ENCODE measurements around the gene KAZN. TPM values are rescaled to one million over a fixed set of nuclear protein-coding genes. Genes with fewer than 3 reads are reported as not detected.

The KAZN gene
- polyA plus RNA-seq, 2 of the 4 experiments (the other 2 are of a cell fraction) = 1.3 to 1.9 TPM

DNA sequence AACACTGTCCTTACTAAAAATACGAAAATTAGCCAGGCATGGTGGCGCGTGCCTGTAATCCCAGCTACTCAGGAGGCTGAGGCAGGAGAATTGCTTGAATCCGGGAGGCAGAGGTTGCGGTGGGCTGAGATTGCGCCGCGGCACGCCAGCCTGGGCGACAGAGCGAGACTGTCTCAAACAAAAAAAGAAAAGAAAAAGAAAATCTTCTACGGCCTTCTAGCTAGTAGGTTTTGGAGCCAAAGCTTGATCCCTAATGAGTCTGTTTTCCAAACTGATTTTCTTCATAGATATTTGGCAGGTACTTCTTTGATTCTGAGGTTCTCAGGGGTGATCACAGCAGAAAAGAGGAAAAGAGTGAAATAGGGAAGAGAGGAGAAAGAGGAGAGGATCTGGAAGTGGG, 372.7 kb downstream of the KAZN start (continued):
- TF ChIP-seq, protein P1, sequence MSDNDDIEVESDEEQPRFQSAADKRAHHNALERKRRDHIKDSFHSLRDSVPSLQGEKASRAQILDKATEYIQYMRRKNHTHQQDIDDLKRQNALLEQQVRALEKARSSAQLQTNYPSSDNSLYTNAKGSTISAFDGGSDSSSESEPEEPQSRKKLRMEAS (IDR thresholded peaks at IDR 0.05) = no peak

DNA sequence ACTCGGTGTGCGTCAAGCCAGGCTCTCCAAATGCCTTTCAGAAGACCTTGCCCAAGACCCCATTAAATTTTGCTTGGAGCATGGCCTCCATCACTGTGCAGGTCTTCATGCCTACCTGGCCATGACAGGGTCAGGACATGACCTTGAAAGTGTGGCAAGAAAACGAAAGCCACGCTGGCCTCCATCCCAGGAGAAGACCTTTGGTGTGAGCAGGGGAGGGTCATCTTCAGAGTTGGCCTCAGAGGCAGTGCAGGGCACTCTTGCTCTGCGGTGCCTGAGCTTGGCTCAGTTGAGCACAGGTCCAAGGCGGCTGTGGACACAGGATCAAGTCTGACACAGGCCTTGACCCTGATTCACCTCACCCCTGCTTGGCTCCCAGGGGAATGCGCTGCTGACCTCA, 373.6 kb downstream of the KAZN start:
- DNase-seq (ENCODE audit: low read depth in 1 of 2, low spot score in 1 of 2) (no peak), ATAC-seq (no peak), FAIRE-seq (no peak)
- Histone ChIP-seq H3K27ac (no peak overlapping the region), H3K4me1 (0 out of 3 replicates have a peak, but pooled peaks cover 4% of the 10 kb centered on the region), H3K4me2 (no peak overlapping the region), H3K4me3 (no peak overlapping the region), H3K9me3 (no peaks in the 10 kb centered on the region)
- 94% methylated on average over 4 of the region's 7 CpGs for WGBS (ENCODE audit: missing lambda C conversion rate)
- no peak for TF ChIP-seq CBX8 (IDR thresholded peaks at IDR 0.05)
- ChIA-PET POLR2A (no interaction called here), CTCF (no interaction called here)

DNA sequence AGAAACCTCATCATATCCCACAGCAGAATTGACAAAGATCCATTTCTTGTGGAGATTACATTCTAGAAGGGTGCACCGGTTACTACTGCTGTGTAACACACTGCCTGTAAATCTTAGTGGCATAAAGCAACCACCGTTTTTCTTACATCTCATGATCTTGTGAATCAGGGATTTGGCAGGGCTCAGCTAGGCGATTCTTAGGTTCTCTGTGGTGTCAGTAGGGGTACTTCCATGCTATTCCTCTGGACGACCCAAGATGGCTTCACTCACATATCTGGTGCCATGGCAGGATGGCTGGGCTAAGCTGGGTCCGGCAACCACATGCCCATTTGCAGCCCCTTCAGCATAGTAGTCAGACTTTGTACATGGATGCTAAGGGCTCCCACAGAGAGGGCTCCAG, 375.3 kb downstream of the KAZN start:
- FAIRE-seq = no peak
- H3K4me3 ChIP-seq = no peak overlapping the region
- no peak for DNase-seq (ENCODE audit: low read depth in 1 of 2, low spot score in 1 of 2)
- 0 out of 3 replicates have a peak, but pooled peaks cover 4% of the 10 kb centered on the region for H3K4me1 ChIP-seq
- no peaks in the 10 kb centered on the region for H3K9me3 ChIP-seq
- POLR2A ChIA-PET = no interaction called here
- WGBS (ENCODE audit: missing lambda C conversion rate) = 75% methylated on average over 5 of the region's 5 CpGs
- H3K4me2 ChIP-seq = no peak overlapping the region
- TF ChIP-seq JUNB (IDR thresholded peaks at IDR 0.05) (no peak), CBX8 (IDR thresholded peaks at IDR 0.05) (no peak), FOSL2 (IDR thresholded peaks at IDR 0.05) (no peak), FOSL2 (CRISPR knock-in tag; IDR thresholded peaks at IDR 0.05) (no peak), TP53 (CRISPR knock-in tag; IDR thresholded peaks at IDR 0.05) (no peak), RCOR1 (IDR thresholded peaks at IDR 0.05; ENCODE audit: low read depth, low read length) (no peak), ZFP36 (IDR thresholded peaks at IDR 0.05; ENCODE audit: borderline replicate concordance, partially characterized antibody) (no peak), CEBPB (IDR thresholded peaks at IDR 0.05) (no peak), JUN (IDR thresholded peaks at IDR 0.05) (no peak), ZNF302 (CRISPR knock-in tag; IDR thresholded peaks at IDR 0.05) (no peak), SREBF2 (IDR thresholded peaks at IDR 0.05) (no peak)
- TF ChIP-seq, protein P2, sequence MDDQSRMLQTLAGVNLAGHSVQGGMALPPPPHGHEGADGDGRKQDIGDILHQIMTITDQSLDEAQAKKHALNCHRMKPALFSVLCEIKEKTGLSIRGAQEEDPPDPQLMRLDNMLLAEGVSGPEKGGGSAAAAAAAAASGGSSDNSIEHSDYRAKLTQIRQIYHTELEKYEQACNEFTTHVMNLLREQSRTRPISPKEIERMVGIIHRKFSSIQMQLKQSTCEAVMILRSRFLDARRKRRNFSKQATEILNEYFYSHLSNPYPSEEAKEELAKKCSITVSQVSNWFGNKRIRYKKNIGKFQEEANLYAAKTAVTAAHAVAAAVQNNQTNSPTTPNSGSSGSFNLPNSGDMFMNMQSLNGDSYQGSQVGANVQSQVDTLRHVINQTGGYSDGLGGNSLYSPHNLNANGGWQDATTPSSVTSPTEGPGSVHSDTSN (IDR thresholded peaks at IDR 0.05) = no peak
- TF ChIP-seq, protein P1 (IDR thresholded peaks at IDR 0.05) = no peak
- TF ChIP-seq, protein P3, sequence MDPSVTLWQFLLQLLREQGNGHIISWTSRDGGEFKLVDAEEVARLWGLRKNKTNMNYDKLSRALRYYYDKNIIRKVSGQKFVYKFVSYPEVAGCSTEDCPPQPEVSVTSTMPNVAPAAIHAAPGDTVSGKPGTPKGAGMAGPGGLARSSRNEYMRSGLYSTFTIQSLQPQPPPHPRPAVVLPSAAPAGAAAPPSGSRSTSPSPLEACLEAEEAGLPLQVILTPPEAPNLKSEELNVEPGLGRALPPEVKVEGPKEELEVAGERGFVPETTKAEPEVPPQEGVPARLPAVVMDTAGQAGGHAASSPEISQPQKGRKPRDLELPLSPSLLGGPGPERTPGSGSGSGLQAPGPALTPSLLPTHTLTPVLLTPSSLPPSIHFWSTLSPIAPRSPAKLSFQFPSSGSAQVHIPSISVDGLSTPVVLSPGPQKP (IDR thresholded peaks at IDR 0.05; ENCODE audit: low read depth, low read length) = no peak
- TF ChIP-seq, protein P4, sequence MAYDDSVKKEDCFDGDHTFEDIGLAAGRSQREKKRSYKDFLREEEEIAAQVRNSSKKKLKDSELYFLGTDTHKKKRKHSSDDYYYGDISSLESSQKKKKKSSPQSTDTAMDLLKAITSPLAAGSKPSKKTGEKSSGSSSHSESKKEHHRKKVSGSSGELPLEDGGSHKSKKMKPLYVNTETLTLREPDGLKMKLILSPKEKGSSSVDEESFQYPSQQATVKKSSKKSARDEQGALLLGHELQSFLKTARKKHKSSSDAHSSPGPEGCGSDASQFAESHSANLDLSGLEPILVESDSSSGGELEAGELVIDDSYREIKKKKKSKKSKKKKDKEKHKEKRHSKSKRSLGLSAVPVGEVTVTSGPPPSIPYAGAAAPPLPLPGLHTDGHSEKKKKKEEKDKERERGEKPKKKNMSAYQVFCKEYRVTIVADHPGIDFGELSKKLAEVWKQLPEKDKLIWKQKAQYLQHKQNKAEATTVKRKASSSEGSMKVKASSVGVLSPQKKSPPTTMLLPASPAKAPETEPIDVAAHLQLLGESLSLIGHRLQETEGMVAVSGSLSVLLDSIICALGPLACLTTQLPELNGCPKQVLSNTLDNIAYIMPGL (CRISPR knock-in tag; IDR thresholded peaks at IDR 0.05; ENCODE audit: borderline replicate concordance) = no peak
- CTCF ChIA-PET = no interaction called here
- ATAC-seq = no peak
- H3K27ac ChIP-seq = no peak overlapping the region

DNA sequence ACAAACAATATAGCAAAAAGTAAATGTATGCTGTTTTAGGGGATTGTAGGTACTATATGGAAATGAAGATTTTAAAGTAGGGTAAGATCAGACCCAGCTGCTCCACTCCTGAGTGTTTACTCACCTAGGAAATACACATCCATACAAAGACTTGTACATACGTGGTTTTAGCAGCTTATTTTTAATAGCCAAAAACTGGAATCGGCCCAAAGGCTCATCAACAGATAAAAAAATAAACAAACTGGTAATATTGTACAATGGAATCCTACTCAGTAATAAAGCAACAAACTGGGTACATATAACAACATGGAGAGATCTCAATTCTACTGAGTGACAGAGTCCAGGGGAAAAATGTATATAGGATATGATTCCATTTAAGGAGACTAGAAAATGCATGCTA, 375.9 kb downstream of the KAZN start:
- Histone ChIP-seq H3K9me3 (no peaks in the 10 kb centered on the region), H3K4me2 (no peak overlapping the region), H3K4me1 (0 out of 3 replicates have a peak, but pooled peaks cover 4% of the 10 kb centered on the region), H3K4me3 (no peak overlapping the region), H3K27ac (no peak overlapping the region)
- WGBS (ENCODE audit: missing lambda C conversion rate) = 64% methylated on average over 2 of the region's 2 CpGs
- ATAC-seq (no peak), DNase-seq (ENCODE audit: low read depth in 1 of 2, low spot score in 1 of 2) (no peak), FAIRE-seq (no peak)
- no peak for TF ChIP-seq RAD21 (conservative IDR thresholded peaks at IDR 0.05 in 1 of 2, IDR thresholded peaks at IDR 0.05 in 1 of 2)
- TF ChIP-seq EP300 (IDR thresholded peaks at IDR 0.05) = no peak
- TF ChIP-seq ZFP36 (IDR thresholded peaks at IDR 0.05; ENCODE audit: borderline replicate concordance, partially characterized antibody) = no peak
- no peak for TF ChIP-seq PHF8 (IDR thresholded peaks at IDR 0.05; ENCODE audit: borderline replicate concordance, low read depth)
- TF ChIP-seq, protein P5, sequence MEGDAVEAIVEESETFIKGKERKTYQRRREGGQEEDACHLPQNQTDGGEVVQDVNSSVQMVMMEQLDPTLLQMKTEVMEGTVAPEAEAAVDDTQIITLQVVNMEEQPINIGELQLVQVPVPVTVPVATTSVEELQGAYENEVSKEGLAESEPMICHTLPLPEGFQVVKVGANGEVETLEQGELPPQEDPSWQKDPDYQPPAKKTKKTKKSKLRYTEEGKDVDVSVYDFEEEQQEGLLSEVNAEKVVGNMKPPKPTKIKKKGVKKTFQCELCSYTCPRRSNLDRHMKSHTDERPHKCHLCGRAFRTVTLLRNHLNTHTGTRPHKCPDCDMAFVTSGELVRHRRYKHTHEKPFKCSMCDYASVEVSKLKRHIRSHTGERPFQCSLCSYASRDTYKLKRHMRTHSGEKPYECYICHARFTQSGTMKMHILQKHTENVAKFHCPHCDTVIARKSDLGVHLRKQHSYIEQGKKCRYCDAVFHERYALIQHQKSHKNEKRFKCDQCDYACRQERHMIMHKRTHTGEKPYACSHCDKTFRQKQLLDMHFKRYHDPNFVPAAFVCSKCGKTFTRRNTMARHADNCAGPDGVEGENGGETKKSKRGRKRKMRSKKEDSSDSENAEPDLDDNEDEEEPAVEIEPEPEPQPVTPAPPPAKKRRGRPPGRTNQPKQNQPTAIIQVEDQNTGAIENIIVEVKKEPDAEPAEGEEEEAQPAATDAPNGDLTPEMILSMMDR (IDR thresholded peaks at IDR 0.05) = no peak
- POLR2A ChIA-PET = no interaction called here
- CTCF ChIA-PET = no interaction called here

Data from A549 (cell line).